Subcutaneous adipose tissue (tissue), 4 donors: Measurements from ENCODE around the gene STIMATE. TPM values are rescaled to one million over a fixed set of nuclear protein-coding genes. Genes with fewer than 3 reads are reported as not detected.

Experiments
- total RNA-seq, 4 donors: library from RNA; depleted of rRNA; stranded (reverse); fragments of >200 nt; gene quantifications; one replicate each; pipeline ENCODE4 v1.1.0, GENCODE V29; 2016
- TF ChIP-seq, protein P1 (sequence below): fragments of 450-650 bp; IDR thresholded peaks from one replicate; pipeline ENCODE4 v1.5.1; 2016; ENCODE audit warnings: low read depth, mild to moderate bottlenecking, control low read depth, antibody characterized with exemption, moderate library complexity

Gene STIMATE
- total RNA-seq, 4 donors from 2014 or later: 21.4 to 32.0 (median 23.3) TPM

DNA sequence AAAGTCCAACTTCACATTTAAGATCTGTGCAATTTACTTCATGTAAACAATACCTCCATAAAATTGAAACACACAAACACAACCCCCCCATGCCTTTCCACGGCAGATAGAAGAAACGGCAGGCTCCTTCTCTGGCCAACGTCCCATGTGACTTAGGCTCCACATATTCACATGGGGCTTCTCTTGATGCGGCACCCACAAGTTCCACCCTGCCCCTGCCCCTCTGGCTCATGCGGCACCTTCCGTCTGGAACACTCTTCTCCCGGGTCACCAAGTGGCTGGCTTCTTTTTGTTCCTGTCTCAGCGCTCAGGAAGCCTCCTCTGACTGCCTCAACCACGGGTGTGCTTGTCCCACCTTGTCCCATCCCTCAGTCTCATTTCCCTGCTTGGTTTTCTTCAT is 25.6 kb downstream of the STIMATE start:
- TF ChIP-seq, protein P1, sequence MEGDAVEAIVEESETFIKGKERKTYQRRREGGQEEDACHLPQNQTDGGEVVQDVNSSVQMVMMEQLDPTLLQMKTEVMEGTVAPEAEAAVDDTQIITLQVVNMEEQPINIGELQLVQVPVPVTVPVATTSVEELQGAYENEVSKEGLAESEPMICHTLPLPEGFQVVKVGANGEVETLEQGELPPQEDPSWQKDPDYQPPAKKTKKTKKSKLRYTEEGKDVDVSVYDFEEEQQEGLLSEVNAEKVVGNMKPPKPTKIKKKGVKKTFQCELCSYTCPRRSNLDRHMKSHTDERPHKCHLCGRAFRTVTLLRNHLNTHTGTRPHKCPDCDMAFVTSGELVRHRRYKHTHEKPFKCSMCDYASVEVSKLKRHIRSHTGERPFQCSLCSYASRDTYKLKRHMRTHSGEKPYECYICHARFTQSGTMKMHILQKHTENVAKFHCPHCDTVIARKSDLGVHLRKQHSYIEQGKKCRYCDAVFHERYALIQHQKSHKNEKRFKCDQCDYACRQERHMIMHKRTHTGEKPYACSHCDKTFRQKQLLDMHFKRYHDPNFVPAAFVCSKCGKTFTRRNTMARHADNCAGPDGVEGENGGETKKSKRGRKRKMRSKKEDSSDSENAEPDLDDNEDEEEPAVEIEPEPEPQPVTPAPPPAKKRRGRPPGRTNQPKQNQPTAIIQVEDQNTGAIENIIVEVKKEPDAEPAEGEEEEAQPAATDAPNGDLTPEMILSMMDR: no peak

DNA sequence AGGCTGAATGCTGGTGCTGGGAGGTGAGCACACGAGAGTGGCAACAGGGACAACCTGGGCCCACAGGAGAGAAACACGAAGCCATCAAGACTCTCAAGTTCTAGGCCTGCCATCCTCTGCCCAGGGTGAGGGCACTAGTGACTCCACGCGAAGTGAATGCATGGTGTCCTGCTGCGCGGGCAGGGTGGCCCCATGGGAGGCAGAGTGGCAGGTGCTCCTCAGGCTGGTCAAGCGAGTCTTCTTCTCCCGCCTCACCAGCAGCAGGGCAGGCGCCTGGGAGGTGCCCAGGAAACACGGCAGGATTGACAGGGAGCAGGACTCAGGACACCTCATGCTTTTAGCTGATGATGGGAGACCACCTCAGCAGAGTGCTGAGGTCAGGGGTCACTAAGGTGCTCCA is 26.9 kb downstream of the STIMATE start:
- TF ChIP-seq, protein P1: no peak

DNA sequence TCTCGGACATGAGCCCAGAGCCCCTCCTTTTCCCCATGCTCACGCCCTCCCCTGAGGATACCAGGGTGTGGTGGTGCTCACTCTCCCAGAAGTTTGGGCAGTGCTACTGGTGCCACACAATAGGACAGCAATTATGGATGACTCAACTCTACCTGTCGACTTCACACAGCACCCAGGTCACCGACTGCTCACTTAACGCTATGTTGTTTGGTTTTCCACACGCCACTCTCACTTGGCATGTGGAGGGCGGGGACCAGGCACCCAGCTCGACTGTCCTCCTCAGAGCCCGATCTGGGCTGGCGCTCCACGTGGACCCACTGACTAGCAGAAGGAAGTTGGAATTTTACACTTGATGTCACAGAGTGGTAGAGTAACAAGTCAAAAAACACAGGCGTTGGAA is 30.9 kb downstream of the STIMATE start:
- TF ChIP-seq, protein P1: no peak

DNA sequence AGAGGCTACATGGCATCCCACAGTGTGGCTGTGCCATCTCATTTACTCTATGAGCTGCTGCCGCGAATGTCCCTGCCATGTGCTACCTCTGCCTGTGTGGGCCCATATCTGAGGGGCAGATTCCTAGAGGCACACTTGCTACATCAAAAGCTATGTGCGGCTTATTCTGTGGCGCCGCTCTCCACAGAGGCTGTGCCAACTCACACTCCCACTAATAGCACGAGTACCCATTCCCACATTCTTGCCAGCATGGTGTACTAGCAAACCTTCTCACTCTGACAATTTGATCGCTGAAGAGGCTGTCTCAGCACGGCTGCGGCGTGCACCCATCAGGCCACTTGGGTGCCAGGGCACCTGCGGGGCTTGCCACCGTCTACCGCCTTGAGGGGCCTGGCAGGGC is 31.4 kb downstream of the STIMATE start:
- TF ChIP-seq, protein P1: no peak

DNA sequence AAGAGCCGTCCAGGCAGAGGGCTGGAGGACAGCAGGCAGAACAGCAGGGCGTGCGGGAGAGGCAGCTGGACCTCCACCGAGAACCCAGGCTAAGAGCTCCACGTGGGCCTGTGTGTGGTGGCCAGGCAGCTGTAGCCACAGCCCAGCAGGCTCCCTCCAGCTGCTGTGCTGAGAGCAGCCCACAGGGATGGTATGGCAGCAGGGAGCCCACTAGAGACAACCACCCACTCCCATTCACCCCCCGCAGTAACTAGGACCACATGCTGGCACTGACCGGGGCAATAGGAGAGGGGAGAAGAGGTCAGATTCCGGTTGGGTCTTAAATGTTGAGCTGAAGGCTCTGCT is 37.0 kb downstream of the STIMATE start:
- TF ChIP-seq, protein P1: no peak

DNA sequence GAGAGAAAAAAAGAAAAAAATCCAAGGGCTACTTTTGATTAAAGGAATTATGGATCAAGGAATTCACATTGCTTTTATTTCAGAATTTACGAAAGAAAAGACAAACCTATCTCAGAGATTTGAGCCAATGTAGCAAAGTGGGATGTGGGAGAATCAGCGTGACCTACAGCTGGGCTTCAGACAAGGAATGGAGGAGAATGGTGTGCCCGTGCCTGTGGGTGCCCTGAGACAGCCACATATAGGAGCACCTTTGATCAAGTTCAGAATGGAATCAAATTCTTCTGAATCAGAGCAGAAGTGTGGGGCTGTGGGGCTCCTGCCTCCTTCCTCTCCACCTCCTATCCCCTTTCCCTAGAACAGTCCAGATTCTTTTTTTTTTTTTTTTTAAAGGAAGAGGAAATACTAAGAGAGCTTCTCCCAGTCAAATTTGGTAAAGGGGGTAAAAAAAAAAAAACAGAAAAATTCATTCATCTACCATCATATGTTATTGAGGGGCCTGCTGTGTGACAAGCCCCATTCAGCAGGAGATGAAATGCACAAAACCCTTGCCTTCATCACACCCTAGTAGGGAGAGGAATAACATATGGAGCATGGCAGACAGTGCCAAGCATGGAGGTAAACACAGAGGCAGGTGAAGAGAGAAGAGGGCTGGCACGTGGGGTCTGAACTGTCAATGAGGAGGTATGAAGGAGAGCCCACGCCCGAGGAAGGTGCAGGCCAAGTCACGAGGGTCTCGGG is 37.5 kb downstream of the STIMATE start:
- TF ChIP-seq, protein P1: no peak

DNA sequence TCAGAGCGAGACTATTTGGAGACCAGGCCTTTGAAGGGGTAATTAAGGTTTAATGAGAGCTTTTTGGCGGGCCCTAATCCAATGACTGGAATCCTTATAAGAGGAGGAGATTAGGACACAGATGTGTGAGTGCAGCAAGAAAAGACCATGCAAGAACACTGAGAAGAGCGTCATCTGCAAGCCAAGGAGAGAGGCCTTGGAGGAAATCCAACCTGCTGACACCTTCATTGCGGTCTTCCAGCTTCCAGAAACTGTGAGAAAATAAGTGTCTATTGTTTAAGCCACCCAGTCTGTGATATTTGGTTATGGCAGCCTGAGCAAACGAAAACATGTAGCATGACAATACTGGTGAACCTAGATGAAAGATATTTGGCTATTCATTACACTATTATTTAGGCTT is 39.5 kb downstream of the STIMATE start:
- TF ChIP-seq, protein P1: no peak
